ENCODE measurements around the gene ZNF296. TPM values are rescaled to one million over a fixed set of nuclear protein-coding genes. Genes with fewer than 3 reads are reported as not detected.

Gene ZNF296
- total RNA-seq, 1 experiment from 2014 or later: 9.2 TPM

GRCh38 chr19:45094137-45094536, 17.9 kb upstream of the ZNF296 start:
- Histone ChIP-seq H3K9ac (ENCODE audit: low read length) (peak overlapping the region; percentile 97), H3K27ac (ENCODE audit: low read depth, low read length) (no peak overlapping the region; the same call in 1 of the 2 replicates), H4K20me1 (ENCODE audit: insufficient read depth) (no peaks in the 10 kb centered on the region; the same call in 1 of the 2 replicates), H3K4me1 (ENCODE audit: control insufficient read depth in 1 of 2, insufficient read depth in 2 of 2, low read length in 2 of 2) (peaks cover 16 to 64% of the 10 kb centered on the region in 2 experiments; a peak in 3 of 4 replicates), H3K9me3 (ENCODE audit: control insufficient read depth in 1 of 2, insufficient read depth in 1 of 2, low read depth in 1 of 2, low read length in 2 of 2) (no peaks in the 10 kb centered on the region), H3K79me2 (ENCODE audit: insufficient read depth, low read length) (peaks cover 71% of the 10 kb centered on the region), H3K27me3 (ENCODE audit: insufficient read depth, low read length) (no peaks in the 10 kb centered on the region), H3K9me2 (ENCODE audit: insufficient read depth) (no peaks in the 10 kb centered on the region), H3K4me3 (replicated peaks in 1 of 2; ENCODE audit: low read depth in 1 of 2, low read length in 2 of 2) (peak overlapping the region; percentile 94 to 96), H3K36me3 (ENCODE audit: control insufficient read depth in 1 of 2, insufficient read depth in 2 of 2, low read length in 2 of 2) (peaks cover 0 to 8% of the 10 kb centered on the region in 2 experiments; a peak in 2 of 4 replicates), H3K4me2 (ENCODE audit: low read length) (peak overlapping the region; percentile 96), H2AFZ (ENCODE audit: low read depth, low read length, poor library complexity, severe bottlenecking) (no peak overlapping the region)
- CTCF ChIA-PET: no interaction called here
- RAD21 ChIA-PET (ENCODE audit: low non-redundant PET in 1 of 2, low total read pairs in 2 of 2, uncharacterized antibody in 2 of 2, unreplicated experiment in 2 of 2): no interaction called here
- POLR2A ChIA-PET: no interaction called here
- ATAC-seq (no peak), DNase-seq (ENCODE audit: low read depth, low spot score) (no peak)
- no peak for TF ChIP-seq YY1 (IDR thresholded peaks at IDR 0.05; ENCODE audit: extremely low read depth, insufficient replicate concordance, low read depth, low read length)
- no peak for TF ChIP-seq MAX (IDR thresholded peaks at IDR 0.05)
- no peak for TF ChIP-seq CBX3 (IDR thresholded peaks at IDR 0.05; ENCODE audit: low read depth)
- no peak for TF ChIP-seq JUND (IDR thresholded peaks at IDR 0.05)
- no peak for TF ChIP-seq ELF1 (IDR thresholded peaks at IDR 0.05; ENCODE audit: borderline replicate concordance, low read depth)
- no peak for TF ChIP-seq ZNF274 (IDR thresholded peaks at IDR 0.05; ENCODE audit: low read depth, low read length)
- no peak for TF ChIP-seq RAD21 (IDR thresholded peaks at IDR 0.05; ENCODE audit: low read depth)
- TF ChIP-seq POLR2AphosphoS5 (IDR thresholded peaks at IDR 0.05; ENCODE audit: low read depth, low read length): no peak
- no peak for TF ChIP-seq SIN3A (IDR thresholded peaks at IDR 0.05; ENCODE audit: low read depth)
- no peak for TF ChIP-seq CTCF (IDR thresholded peaks at IDR 0.05 in 2 of 3, conservative IDR thresholded peaks at IDR 0.05 in 1 of 3; ENCODE audit: borderline replicate concordance in 1 of 3, insufficient read depth in 1 of 3, low read depth in 2 of 3, low read length in 2 of 3)
- no peak for TF ChIP-seq ZBTB33 (IDR thresholded peaks at IDR 0.05; ENCODE audit: extremely low read depth, insufficient replicate concordance, low read length)
- no peak for TF ChIP-seq EZH2phosphoT487 (IDR thresholded peaks at IDR 0.05; ENCODE audit: borderline replicate concordance)
- TF ChIP-seq EZH2 (IDR thresholded peaks at IDR 0.05): no peak
- no peak for TF ChIP-seq SP1 (IDR thresholded peaks at IDR 0.05; ENCODE audit: low read depth)
- TF ChIP-seq CEBPB (IDR thresholded peaks at IDR 0.05; ENCODE audit: low read depth): no peak
- TF ChIP-seq, protein P1, sequence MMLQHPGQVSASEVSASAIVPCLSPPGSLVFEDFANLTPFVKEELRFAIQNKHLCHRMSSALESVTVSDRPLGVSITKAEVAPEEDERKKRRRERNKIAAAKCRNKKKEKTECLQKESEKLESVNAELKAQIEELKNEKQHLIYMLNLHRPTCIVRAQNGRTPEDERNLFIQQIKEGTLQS (IDR thresholded peaks at IDR 0.05): no peak
- TF ChIP-seq FOSL1 (IDR thresholded peaks at IDR 0.05; ENCODE audit: low read depth): no peak
- TF ChIP-seq POLR2A (IDR thresholded peaks at IDR 0.05; ENCODE audit: borderline replicate concordance, extremely low read depth, insufficient read depth, insufficient read length): no peak
- no peak for TF ChIP-seq REST (IDR thresholded peaks at IDR 0.05; ENCODE audit: low read depth)
- BruUV-seq (replicated peaks): no TSS peak
- intact Hi-C loops (cut with micrococcal nuclease): loop anchor here (10.0 kb wide), 2 partner anchors 81 to 681 kb away; partner anchors contain the start of genes BLOC1S3 and TRAPPC6A

Data from HCT116 (cell line).